HG02943 (cell line): ENCODE measurements around the gene GABRB1.
A peak's percentile ranks its signal among the peaks of the same experiment; 100 is the strongest.
"Not testable (repeated sequence)": the region's sequence is repeated elsewhere in the genome, so short reads cannot be mapped to it uniquely, and the experiment has no call there.

Experiments used
- ATAC-seq: cut with Tn5 transposase; IDR thresholded peaks from one replicate; pipeline ENCODE4 v1.9.1; 2021; ENCODE audit warnings: mild to moderate bottlenecking, low read depth, moderate library complexity; ENCODE audit not compliant: unreplicated experiment

The GABRB1 gene

DNA sequence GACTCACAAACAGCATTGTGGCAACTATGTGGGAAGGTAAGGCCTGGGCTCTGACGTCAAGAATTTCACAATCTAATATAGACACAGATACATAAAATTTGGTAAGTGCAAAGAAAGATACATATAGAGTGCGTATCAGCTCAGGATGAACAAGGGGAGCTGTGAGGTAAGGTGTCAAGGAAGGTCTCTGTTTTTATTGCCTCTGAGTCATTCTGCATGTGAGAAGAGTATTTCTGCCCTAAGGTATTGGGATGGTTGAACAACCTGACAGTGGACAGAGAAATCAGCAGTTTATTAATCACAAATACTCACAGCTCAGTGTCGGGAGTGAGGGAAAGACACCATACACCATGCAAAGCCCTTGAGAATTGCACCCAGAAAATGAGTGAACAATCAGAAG is 342.3 kb downstream of the GABRB1 start:
- no peak for ATAC-seq

- ATAC-seq, result no peak
Measured at GRCh38 chr4:47374477-47374876, 343.1 kb downstream of the GABRB1 start.

GRCh38 chr4:47378021-47378530 is 346.7 kb downstream of the GABRB1 start:
- not testable (repeated sequence) for ATAC-seq

DNA sequence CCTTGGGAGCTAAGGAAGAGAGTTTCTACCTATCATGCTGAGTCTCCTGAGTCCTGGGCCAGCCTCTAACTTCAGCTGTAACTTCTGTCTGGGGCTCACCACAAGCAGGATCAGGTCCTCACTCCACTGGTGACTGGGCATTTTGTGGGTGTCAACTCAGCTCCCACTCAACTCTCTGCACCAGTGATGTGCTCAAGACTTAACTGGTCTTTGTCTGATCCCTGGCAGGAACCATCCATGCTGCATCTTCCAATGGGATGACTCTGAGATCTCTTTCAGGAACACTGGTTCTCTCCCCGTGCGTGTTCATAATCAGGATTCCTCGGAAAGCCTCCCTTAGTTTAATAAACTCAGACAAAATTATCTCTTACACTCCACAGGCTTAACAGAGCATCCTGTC is 349.8 kb downstream of the GABRB1 start:
- no peak for ATAC-seq

- no peak for ATAC-seq
Measured at GRCh38 chr4:47382846-47383360, 351.5 kb downstream of the GABRB1 start.

- no peak for ATAC-seq
Measured at GRCh38 chr4:47383829-47384427, 352.6 kb downstream of the GABRB1 start.

- ATAC-seq, result no peak
Measured at GRCh38 chr4:47386146-47386545, 354.8 kb downstream of the GABRB1 start.

- no peak for ATAC-seq
Measured at GRCh38 chr4:47386561-47387235, 355.3 kb downstream of the GABRB1 start.

DNA sequence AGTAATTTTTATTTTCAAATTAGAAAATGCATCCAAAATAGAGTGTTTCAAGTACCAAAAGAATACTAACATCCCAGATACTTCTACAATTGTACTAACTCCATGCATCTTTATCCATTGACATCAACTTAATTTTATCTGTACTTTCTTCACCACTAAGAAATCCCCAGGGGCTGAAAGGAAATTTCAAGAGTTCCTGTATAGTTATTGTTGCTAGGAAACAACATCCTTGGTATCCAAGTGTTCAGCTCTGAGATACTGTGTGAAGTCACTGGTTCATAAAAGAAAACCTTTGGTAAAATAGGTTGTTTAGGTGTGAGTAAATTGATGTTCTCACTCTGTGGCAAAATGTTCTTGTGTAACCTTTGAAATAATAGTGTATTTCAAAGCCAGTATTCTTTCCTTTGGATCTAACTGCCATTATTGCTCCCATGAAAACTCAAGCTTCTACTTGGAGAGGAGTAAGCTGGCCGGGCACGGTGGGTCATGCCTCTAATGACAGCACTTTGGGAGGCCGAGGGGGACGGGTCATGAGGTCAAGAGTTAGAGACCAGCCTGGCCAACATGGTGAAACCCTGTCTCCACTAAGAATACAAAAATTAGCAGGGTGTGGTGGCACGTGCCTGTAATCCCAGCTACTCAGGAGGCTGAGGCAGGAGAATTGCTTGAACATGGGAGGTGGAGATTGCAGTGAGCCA is 359.2 kb downstream of the GABRB1 start:
- no peak for ATAC-seq

- ATAC-seq, result no peak
Measured at GRCh38 chr4:47391256-47391655, 359.9 kb downstream of the GABRB1 start.

DNA sequence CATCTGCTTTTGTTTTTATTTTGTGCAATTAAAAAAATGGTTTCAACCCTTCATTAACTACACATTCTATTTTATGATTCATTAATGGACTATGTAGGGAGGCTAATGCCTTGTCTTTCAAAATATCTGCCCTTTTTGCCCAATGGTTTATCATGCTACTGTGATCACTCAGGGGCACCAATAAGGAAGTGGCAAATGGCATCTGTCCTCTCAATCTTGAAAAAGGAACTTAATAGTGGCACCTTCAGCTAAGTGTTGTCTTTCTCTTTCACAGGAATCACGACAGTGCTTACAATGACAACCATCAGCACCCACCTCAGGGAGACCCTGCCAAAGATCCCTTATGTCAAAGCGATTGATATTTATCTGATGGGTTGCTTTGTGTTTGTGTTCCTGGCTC is 375.0 kb downstream of the GABRB1 start:
- no peak for ATAC-seq

DNA sequence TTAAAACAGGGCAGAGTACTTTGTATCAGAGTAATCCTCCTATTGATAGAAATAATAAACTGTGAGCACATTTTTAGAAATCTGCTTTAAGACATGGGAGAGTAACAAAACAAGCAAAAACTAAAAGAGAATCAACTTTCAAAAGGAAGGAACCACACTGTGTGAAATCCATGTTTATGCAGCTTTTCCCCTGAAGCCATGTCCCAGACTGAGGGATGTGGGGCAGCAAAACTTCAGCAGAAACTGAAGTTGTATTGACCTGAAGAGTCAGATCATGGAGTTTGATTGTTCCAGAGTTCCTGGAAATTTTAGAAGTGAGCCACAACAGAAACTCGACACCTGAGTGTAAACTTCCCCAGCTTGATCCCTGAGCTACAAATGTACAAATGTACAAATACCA is 378.9 kb downstream of the GABRB1 start:
- no peak for ATAC-seq

GRCh38 chr4:47413521-47413920 is 382.2 kb downstream of the GABRB1 start:
- no peak for ATAC-seq

GRCh38 chr4:47415719-47416118 is 384.4 kb downstream of the GABRB1 start:
- ATAC-seq, result no peak

DNA sequence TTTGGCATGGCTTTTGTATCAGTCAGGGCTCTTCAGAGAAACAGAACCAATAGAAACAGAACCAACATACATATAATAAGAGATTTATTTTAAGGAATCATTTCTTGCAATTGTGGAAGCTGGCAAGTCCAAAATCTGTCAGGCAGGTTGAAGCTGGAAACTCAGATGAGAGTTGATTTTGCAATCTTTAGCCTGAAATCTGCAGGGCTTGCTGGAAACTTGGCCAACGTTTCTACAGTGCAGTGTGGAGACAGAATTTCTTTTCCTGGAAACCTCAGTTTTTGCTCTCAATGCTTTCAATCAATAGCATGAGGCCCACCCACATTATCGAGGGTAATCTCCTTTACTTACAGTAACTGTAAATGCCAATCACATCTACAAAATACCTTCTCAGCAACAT is 386.8 kb downstream of the GABRB1 start:
- ATAC-seq, result no peak

GRCh38 chr4:47419296-47419695 is 387.9 kb downstream of the GABRB1 start:
- no peak for ATAC-seq

DNA sequence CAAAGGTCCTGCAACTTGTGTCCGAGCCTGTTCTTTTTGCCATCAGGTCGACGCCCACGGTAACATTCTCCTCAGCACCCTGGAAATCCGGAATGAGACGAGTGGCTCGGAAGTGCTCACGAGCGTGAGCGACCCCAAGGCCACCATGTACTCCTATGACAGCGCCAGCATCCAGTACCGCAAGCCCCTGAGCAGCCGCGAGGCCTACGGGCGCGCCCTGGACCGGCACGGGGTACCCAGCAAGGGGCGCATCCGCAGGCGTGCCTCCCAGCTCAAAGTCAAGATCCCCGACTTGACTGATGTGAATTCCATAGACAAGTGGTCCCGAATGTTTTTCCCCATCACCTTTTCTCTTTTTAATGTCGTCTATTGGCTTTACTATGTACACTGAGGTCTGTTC is 394.3 kb downstream of the GABRB1 start:
- ATAC-seq, result no peak

GRCh38 chr4:47427935-47428334 is 396.6 kb downstream of the GABRB1 start:
- no peak for ATAC-seq

DNA sequence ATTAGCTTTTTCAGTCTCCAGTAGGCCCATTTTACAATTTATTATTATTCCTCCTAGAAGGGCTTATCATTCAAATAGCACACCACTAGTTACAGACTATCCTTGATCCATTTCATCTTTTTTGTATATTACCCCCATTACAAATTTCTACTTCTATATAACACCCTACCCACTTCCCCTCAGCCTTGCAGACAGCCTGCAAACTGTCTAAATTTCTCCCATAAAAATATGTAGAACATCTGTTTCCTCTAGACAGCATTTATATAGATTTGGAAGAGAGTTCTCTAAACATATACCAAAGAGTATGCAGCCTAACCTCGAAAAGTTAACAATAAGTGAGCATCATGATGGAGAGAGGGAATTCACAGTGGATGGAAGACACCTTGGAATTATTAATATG is 401.4 kb downstream of the GABRB1 start:
- ATAC-seq, result no peak

DNA sequence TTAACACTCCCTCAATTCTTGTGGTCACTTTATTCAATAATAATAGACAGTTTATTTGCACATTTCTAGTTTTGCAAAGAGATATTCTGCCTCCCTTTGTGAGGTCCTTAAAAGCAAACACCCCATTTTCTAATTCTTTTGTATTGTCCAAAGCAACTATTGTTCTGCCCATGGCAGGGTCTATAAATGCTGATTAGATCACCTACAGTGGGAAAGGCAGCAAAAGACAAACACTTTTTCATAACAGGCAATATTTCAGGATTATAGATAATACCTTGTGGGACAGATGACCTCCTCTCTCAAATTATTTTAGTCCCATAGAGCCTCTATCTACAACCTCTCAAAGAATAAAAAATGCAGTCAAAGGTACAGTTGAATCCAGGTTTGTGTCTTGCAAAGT is 403.6 kb downstream of the GABRB1 start:
- ATAC-seq, result no peak

- peak; percentile 75 for ATAC-seq
Measured at GRCh38 chr4:47442980-47443379, 411.6 kb downstream of the GABRB1 start.
